SJCRH30 (cell line): ENCODE data around the gene ARL11. TPM values are rescaled to one million over a fixed set of nuclear protein-coding genes. Genes with fewer than 3 reads are reported as not detected.
A peak's percentile ranks its signal among the peaks of the same experiment; 100 is the strongest.
"Not testable (repeated sequence)": the region's sequence is repeated elsewhere in the genome, so short reads cannot be mapped to it uniquely, and the experiment has no call there.

Experiments
- DNase-seq, 2 experiments: peaks; one replicate each; pipeline ENCODE4 v3.0.0-alpha.2; 2015 to 2020
- H3K27ac ChIP-seq: fragments of 250-450 bp; sonication (Bioruptor Pico); 2 replicates; pipeline ENCODE4 v1.5.1; 2020; ENCODE audit warnings: mild to moderate bottlenecking, moderate library complexity
- H3K27me3 ChIP-seq: fragments of 250-450 bp; sonication (Bioruptor Pico); 2 replicates; pipeline ENCODE4 v1.5.1; 2020; ENCODE audit warnings: mild to moderate bottlenecking, moderate library complexity
- H3K36me3 ChIP-seq: fragments of 250-450 bp; sonication (Bioruptor Pico); 2 replicates; pipeline ENCODE4 v1.5.1; 2020; ENCODE audit warnings: mild to moderate bottlenecking, moderate library complexity
- H3K4me1 ChIP-seq: fragments of 250-450 bp; sonication (Bioruptor Pico); 2 replicates; pipeline ENCODE4 v1.5.1; 2020; ENCODE audit warnings: mild to moderate bottlenecking, moderate library complexity
- H3K4me3 ChIP-seq: fragments of 250-450 bp; sonication (Bioruptor Pico); 2 replicates; pipeline ENCODE4 v1.5.1; 2020; ENCODE audit warnings: mild to moderate bottlenecking, moderate library complexity
- H3K9me3 ChIP-seq: fragments of 250-450 bp; sonication (Bioruptor Pico); replicated peaks from 2 replicates; pipeline ENCODE4 v1.5.1; 2020; ENCODE audit warnings: mild to moderate bottlenecking, moderate library complexity
- total RNA-seq: library from RNA; depleted of rRNA; stranded (reverse); fragments of >200 nt; shearing (Covaris generic); gene quantifications from 2 replicates; pipeline ENCODE4 v1.2.3, GENCODE V29; 2014

The ARL11 gene
- total RNA-seq, 1 experiment from 2014 or later: not detected

GRCh38 chr13:49604570-49604969 is 23.7 kb upstream of the ARL11 start:
- no peaks in the 10 kb centered on the region for H3K27me3 ChIP-seq
- no peak overlapping the region for H3K4me3 ChIP-seq
- H3K9me3 ChIP-seq: no peaks in the 10 kb centered on the region
- DNase-seq: peak in 1 of 2 experiments; percentile 34
- H3K36me3 ChIP-seq: no peaks in the 10 kb centered on the region
- H3K27ac ChIP-seq: no peak overlapping the region
- no peaks in the 10 kb centered on the region for H3K4me1 ChIP-seq

GRCh38 chr13:49606747-49607648 is 21.3 kb upstream of the ARL11 start:
- Histone ChIP-seq H3K4me3 (peak overlapping the region; percentile 40), H3K36me3 (no peaks in the 10 kb centered on the region), H3K9me3 (no peaks in the 10 kb centered on the region), H3K27me3 (no peaks in the 10 kb centered on the region), H3K27ac (no peak overlapping the region), H3K4me1 (no peaks in the 10 kb centered on the region; the same call in 1 of the 2 replicates)
- DNase-seq: peak; percentile 76 to 88

GRCh38 chr13:49607761-49608160 is 20.5 kb upstream of the ARL11 start:
- DNase-seq: no peak
- Histone ChIP-seq H3K9me3 (no peaks in the 10 kb centered on the region), H3K27me3 (no peaks in the 10 kb centered on the region), H3K4me1 (no peaks in the 10 kb centered on the region; the same call in 1 of the 2 replicates), H3K4me3 (no peak overlapping the region), H3K36me3 (no peaks in the 10 kb centered on the region), H3K27ac (no peak overlapping the region)

GRCh38 chr13:49608651-49609331 is 19.5 kb upstream of the ARL11 start:
- Histone ChIP-seq H3K4me1 (no peaks in the 10 kb centered on the region; the same call in 1 of the 2 replicates), H3K36me3 (no peaks in the 10 kb centered on the region), H3K27me3 (no peaks in the 10 kb centered on the region), H3K9me3 (no peaks in the 10 kb centered on the region), H3K27ac (no peak overlapping the region), H3K4me3 (no peak overlapping the region)
- no peak for DNase-seq

GRCh38 chr13:49610176-49610575 is 18.1 kb upstream of the ARL11 start:
- Histone ChIP-seq H3K27ac (no peak overlapping the region), H3K36me3 (no peaks in the 10 kb centered on the region), H3K4me3 (no peak overlapping the region), H3K9me3 (no peaks in the 10 kb centered on the region), H3K4me1 (no peaks in the 10 kb centered on the region; the same call in 1 of the 2 replicates), H3K27me3 (no peaks in the 10 kb centered on the region)
- DNase-seq: peak; percentile 69 to 75

GRCh38 chr13:49612042-49612441 is 16.3 kb upstream of the ARL11 start:
- not testable (repeated sequence) for DNase-seq

GRCh38 chr13:49615836-49616675 is 12.3 kb upstream of the ARL11 start:
- Histone ChIP-seq H3K9me3 (no peaks in the 10 kb centered on the region), H3K36me3 (no peaks in the 10 kb centered on the region), H3K27me3 (no peaks in the 10 kb centered on the region), H3K4me3 (no peak overlapping the region), H3K4me1 (no peaks in the 10 kb centered on the region), H3K27ac (no peak overlapping the region)
- no peak for DNase-seq

More at GRCh38 chr13:49612042-49612441, 16.3 kb upstream of the ARL11 start:
- H3K9me3 ChIP-seq, H3K27me3 ChIP-seq, H3K36me3 ChIP-seq, H3K27ac ChIP-seq, H3K4me1 ChIP-seq, H3K4me3 ChIP-seq: not testable (repeated sequence)

GRCh38 chr13:49616676-49617065 is 11.6 kb upstream of the ARL11 start:
- no peak for DNase-seq
- Histone ChIP-seq H3K4me1 (no peaks in the 10 kb centered on the region), H3K4me3 (no peak overlapping the region), H3K27ac (no peak overlapping the region), H3K36me3 (no peaks in the 10 kb centered on the region), H3K9me3 (no peaks in the 10 kb centered on the region), H3K27me3 (no peaks in the 10 kb centered on the region)

GRCh38 chr13:49620170-49620621 is 8.1 kb upstream of the ARL11 start:
- H3K9me3 ChIP-seq: no peaks in the 10 kb centered on the region
- H3K4me3 ChIP-seq: no peak overlapping the region
- no peak for DNase-seq
- no peak overlapping the region for H3K27ac ChIP-seq
- H3K36me3 ChIP-seq: no peaks in the 10 kb centered on the region
- H3K27me3 ChIP-seq: no peaks in the 10 kb centered on the region
- H3K4me1 ChIP-seq: no peaks in the 10 kb centered on the region

- no peaks in the 10 kb centered on the region for H3K9me3 ChIP-seq
- no peaks in the 10 kb centered on the region for H3K36me3 ChIP-seq
- no peaks in the 10 kb centered on the region for H3K27me3 ChIP-seq
- no peak overlapping the region for H3K4me3 ChIP-seq
- H3K27ac ChIP-seq: no peak overlapping the region
- no peak for DNase-seq
- no peaks in the 10 kb centered on the region for H3K4me1 ChIP-seq
Measured at GRCh38 chr13:49622174-49622946, 5.9 kb upstream of the ARL11 start.

- Histone ChIP-seq H3K27ac (no peak overlapping the region), H3K4me3 (no peak overlapping the region), H3K27me3 (no peaks in the 10 kb centered on the region), H3K9me3 (no peaks in the 10 kb centered on the region), H3K36me3 (no peaks in the 10 kb centered on the region), H3K4me1 (no peaks in the 10 kb centered on the region)
- no peak for DNase-seq
Measured at GRCh38 chr13:49624229-49624628, 4.1 kb upstream of the ARL11 start.

- H3K9me3 ChIP-seq: no peaks in the 10 kb centered on the region
- H3K36me3 ChIP-seq: no peaks in the 10 kb centered on the region
- H3K27ac ChIP-seq: no peak overlapping the region
- H3K4me1 ChIP-seq: no peaks in the 10 kb centered on the region
- no peak for DNase-seq
- H3K27me3 ChIP-seq: no peaks in the 10 kb centered on the region
- H3K4me3 ChIP-seq: no peak overlapping the region
Measured at GRCh38 chr13:49625392-49626079, 2.8 kb upstream of the ARL11 start.

- Histone ChIP-seq H3K27me3 (no peaks in the 10 kb centered on the region), H3K27ac (no peak overlapping the region), H3K4me3 (no peak overlapping the region), H3K36me3 (no peaks in the 10 kb centered on the region), H3K4me1 (no peaks in the 10 kb centered on the region), H3K9me3 (no peaks in the 10 kb centered on the region)
- DNase-seq: no peak
Measured at GRCh38 chr13:49629196-49629938, 1.1 kb downstream of the ARL11 start.
